Tibial artery (tissue), 4 donors: ENCODE results near the gene ASIC1.

Experiments
- DNase-seq, 2 donors: peaks; one replicate each; pipeline ENCODE4 v3.0.0-alpha.2; 2019
- H3K27ac ChIP-seq, 2 donors: fragments of 200-600 bp; sonication (generic) in 1 of 2; 1 replicate in 1 of 2; 2 replicates in 1 of 2; pipeline ENCODE4 v1.5.1; 2018 to 2019; ENCODE audit warnings: mild to moderate bottlenecking in 1 of 2
- H3K27me3 ChIP-seq, 2 donors: fragments of 200-600 bp; sonication (generic) in 1 of 2; one replicate each; pipeline versions ENCODE4 v1.5.1 to v1.6.0; 2016 to 2019
- H3K36me3 ChIP-seq, 3 donors: fragments of 200-600 bp; sonication (generic) in 2 of 3; one replicate each; pipeline ENCODE4 v1.5.1; 2016 to 2019; ENCODE audit warnings: mild to moderate bottlenecking in 2 of 3
- H3K4me1 ChIP-seq, 4 donors: fragments of 200-600 bp; sonication (generic) in 2 of 4; 1 replicate in 3 of 4; 2 replicates in 1 of 4; pipeline ENCODE4 v1.5.1; 2016 to 2019
- H3K4me3 ChIP-seq, 2 donors: fragments of 200-600 bp; sonication (generic) in 1 of 2; 1 replicate in 1 of 2; 2 replicates in 1 of 2; pipeline ENCODE4 v1.5.1; 2018 to 2019; ENCODE audit warnings: mild to moderate bottlenecking in 2 of 2
- H3K9me3 ChIP-seq, 3 donors: fragments of 200-600 bp; sonication (generic) in 1 of 3; one replicate each; pipeline ENCODE4 v1.5.1; 2016 to 2019
- CTCF ChIP-seq, 2 experiments: fragments of 200-600 bp in 1 of 2; fragments of 450-650 bp in 1 of 2; IDR thresholded peaks; one replicate each; pipeline ENCODE4 v1.5.1; 2017 to 2019; ENCODE audit warnings: antibody characterized with exemption in 2 of 2, mild to moderate bottlenecking in 1 of 2, moderate library complexity in 1 of 2
- intact Hi-C: fragments of 100-400 bp; cut with DNase I; formaldehyde crosslinking; loops from one replicate; pipeline ENCODE4 v1.15.0; 2023; ENCODE audit warnings: low total_unique reads

ASIC1 gene

GRCh38 chr12:50042693-50043092 is 14.7 kb upstream of the ASIC1 start:
- Histone ChIP-seq H3K4me3 (no peak overlapping the region), H3K36me3 (no peaks in the 10 kb centered on the region), H3K9me3 (no peaks in the 10 kb centered on the region), H3K27ac (no peak overlapping the region), H3K4me1 (no peaks in the 10 kb centered on the region), H3K27me3 (no peaks in the 10 kb centered on the region)
- intact Hi-C loops: no loop called here
- no peak for TF ChIP-seq CTCF (IDR thresholded peaks at IDR 0.05)
- peak in 1 of 2 donors; percentile 33 for DNase-seq

- H3K9me3 ChIP-seq: no peaks in the 10 kb centered on the region
- H3K36me3 ChIP-seq: no peaks in the 10 kb centered on the region
- DNase-seq: no peak
- no peaks in the 10 kb centered on the region for H3K4me1 ChIP-seq
- H3K4me3 ChIP-seq: no peak overlapping the region
- no peak overlapping the region for H3K27ac ChIP-seq
- intact Hi-C loops: no loop called here
- H3K27me3 ChIP-seq: no peaks in the 10 kb centered on the region
- TF ChIP-seq CTCF (IDR thresholded peaks at IDR 0.05): no peak
Measured at GRCh38 chr12:50043308-50043707, 14.1 kb upstream of the ASIC1 start.

- DNase-seq: peak in 1 of 2 donors; percentile 31
- no peak for TF ChIP-seq CTCF (IDR thresholded peaks at IDR 0.05)
- peaks cover 0 to 5% of the 10 kb centered on the region in 2 donors for H3K27me3 ChIP-seq
- H3K36me3 ChIP-seq: no peaks in the 10 kb centered on the region
- intact Hi-C loops: no loop called here
- no peaks in the 10 kb centered on the region for H3K4me1 ChIP-seq
- no peak overlapping the region for H3K4me3 ChIP-seq
- no peak overlapping the region for H3K27ac ChIP-seq
- H3K9me3 ChIP-seq: no peaks in the 10 kb centered on the region
Measured at GRCh38 chr12:50043854-50044253, 13.5 kb upstream of the ASIC1 start.

- no peaks in the 10 kb centered on the region for H3K36me3 ChIP-seq
- intact Hi-C loops: no loop called here
- peaks cover 0 to 10% (median 4%) of the 10 kb centered on the region in 4 donors for H3K4me1 ChIP-seq
- H3K4me3 ChIP-seq: no peak overlapping the region
- TF ChIP-seq CTCF (IDR thresholded peaks at IDR 0.05): no peak
- no peak for DNase-seq
- no peak overlapping the region for H3K27ac ChIP-seq
- peaks cover 0 to 34% of the 10 kb centered on the region in 2 donors for H3K27me3 ChIP-seq
- H3K9me3 ChIP-seq: no peaks in the 10 kb centered on the region
Measured at GRCh38 chr12:50047693-50048250, 9.6 kb upstream of the ASIC1 start.

- Histone ChIP-seq H3K27me3 (peaks cover 0 to 42% of the 10 kb centered on the region in 2 donors), H3K4me1 (peaks cover 0 to 10% (median 4%) of the 10 kb centered on the region in 4 donors), H3K4me3 (no peak overlapping the region), H3K27ac (no peak overlapping the region), H3K36me3 (no peaks in the 10 kb centered on the region), H3K9me3 (no peaks in the 10 kb centered on the region)
- no peak for TF ChIP-seq CTCF (IDR thresholded peaks at IDR 0.05)
- intact Hi-C loops: loop anchor here (5.0 kb wide), 1 partner anchor 182 kb away; no protein-coding TSS in a partner anchor
- DNase-seq: no peak
Measured at GRCh38 chr12:50049254-50050118, 7.9 kb upstream of the ASIC1 start.
